ENCODE measurements around the gene MESP1.

DNA sequence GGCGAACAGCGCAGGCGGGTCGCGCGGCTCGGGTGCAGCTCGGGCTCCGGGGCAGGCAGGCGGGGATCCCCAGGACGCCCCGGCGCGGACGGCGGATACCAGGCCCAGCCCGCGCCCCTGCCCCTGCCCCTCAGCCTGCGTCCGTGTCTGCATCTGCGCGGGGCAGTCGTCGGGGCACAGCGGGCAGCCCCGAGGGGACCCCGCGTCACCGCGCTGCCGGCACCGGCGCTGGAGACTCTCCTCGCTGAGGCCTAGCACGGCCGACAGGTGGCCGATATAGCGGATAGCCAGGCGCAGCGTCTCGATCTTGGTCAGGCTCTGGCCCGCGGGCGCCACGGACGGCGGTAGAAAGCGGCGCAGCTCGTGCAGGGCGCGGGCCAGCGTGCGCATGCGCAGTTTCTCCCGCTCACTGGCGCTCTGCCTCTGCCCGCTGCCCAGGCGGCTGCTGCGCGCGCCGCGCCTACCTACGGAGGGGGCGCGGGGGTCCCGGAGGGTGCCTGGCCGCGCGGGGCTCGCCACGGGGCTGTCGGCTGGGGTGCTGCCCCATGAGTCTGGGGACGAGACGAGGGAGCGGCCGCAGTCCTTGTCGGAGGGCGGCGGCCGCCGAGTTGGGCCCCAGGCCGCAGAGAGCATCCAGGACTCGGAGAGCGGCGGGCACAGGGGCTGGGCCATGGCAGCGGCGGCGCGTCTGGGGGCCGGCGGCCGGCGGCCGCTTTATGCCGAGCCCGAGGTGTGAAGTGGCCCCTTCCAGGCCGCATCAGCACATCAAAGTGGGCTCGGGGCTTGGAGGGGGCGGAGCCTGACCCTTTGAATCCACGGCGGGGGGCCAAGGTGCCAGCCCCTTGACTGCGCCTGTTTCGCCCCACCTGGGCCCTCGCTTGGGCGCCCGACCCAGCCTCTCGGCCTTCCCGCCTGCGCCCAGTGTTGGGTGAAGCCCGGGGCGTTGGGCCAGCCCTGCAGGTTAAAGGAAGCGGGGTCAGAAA is at the start of gene MESP1:
- no peak for TF ChIP-seq MAFK (conservative IDR thresholded peaks at IDR 0.05 in 1 of 2, IDR thresholded peaks at IDR 0.05 in 1 of 2; ENCODE audit: low read length in 2 of 2)
- peak; percentile 62 for TF ChIP-seq SAP130 (CRISPR knock-in tag; IDR thresholded peaks at IDR 0.05; ENCODE audit: low read depth)
- TF ChIP-seq ZNF75D (CRISPR knock-in tag; IDR thresholded peaks at IDR 0.05; ENCODE audit: borderline replicate concordance) = no peak
- TF ChIP-seq ARID2 (CRISPR knock-in tag; IDR thresholded peaks at IDR 0.05; ENCODE audit: borderline replicate concordance) = no peak
- TF ChIP-seq ZNF572 (CRISPR knock-in tag; IDR thresholded peaks at IDR 0.05) = no peak

Measured in HepG2 (cell line).